H1 (cell line): Measurements from ENCODE around the gene NLRP1. TPM values are rescaled to one million over a fixed set of nuclear protein-coding genes. Genes with fewer than 3 reads are reported as not detected.

ENCODE experiments used
- CTCF ChIA-PET: fragments of 300-600 bp; sonication (Branson Sonifier 250); formaldehyde crosslinking; loops from one replicate; lab custom pipeline; 2021; ENCODE audit not compliant: partially characterized antibody; lab: Charles Lee
- POLR2A ChIA-PET: fragments of 300-600 bp; sonication (Branson Sonifier 250); formaldehyde crosslinking; loops from one replicate; lab custom pipeline; 2021; ENCODE audit warnings: inconsistent platforms; ENCODE audit not compliant: partially characterized antibody; lab: Charles Lee
- DNase-seq, 2 experiments: peaks; one replicate each; pipeline versions ENCODE4 v3.0.0 to v3.0.0-alpha.2; 2010 to 2022; ENCODE audit warnings: low spot score in 2 of 2, low read depth in 1 of 2, mixed read lengths in 1 of 2
- FAIRE-seq: peaks from 2 replicates; lab custom pipeline; 2011; peaks lifted over from hg19 to GRCh38; lab: Jason Lieb, UNC
- H2AFZ ChIP-seq: 2 replicates; pipeline ENCODE4 v1.8.1; 2012; ENCODE audit warnings: low read length, inconsistent platforms
- H2AK5ac ChIP-seq: 2 replicates; pipeline ENCODE4 v1.6.1; 2013; ENCODE audit warnings: low read depth, low read length
- H2BK120ac ChIP-seq: replicated peaks from 2 replicates; pipeline ENCODE3; 2013; ENCODE audit warnings: low read depth, low read length, inconsistent platforms
- H2BK12ac ChIP-seq: 2 replicates; pipeline ENCODE4 v1.6.1; 2013; ENCODE audit warnings: low read depth, low read length
- H2BK15ac ChIP-seq: 2 replicates; pipeline ENCODE4 v1.6.1; 2013; ENCODE audit warnings: low read length
- H2BK20ac ChIP-seq: 2 replicates; pipeline ENCODE4 v1.6.1; 2013; ENCODE audit warnings: low read length
- H2BK5ac ChIP-seq: 2 replicates; pipeline ENCODE4 v1.6.1; 2013; ENCODE audit warnings: low read depth, low read length
- H3K14ac ChIP-seq: 2 replicates; pipeline ENCODE4 v1.6.1; 2013; ENCODE audit warnings: inconsistent platforms; ENCODE audit not compliant: insufficient read length
- H3K18ac ChIP-seq: 2 replicates; pipeline ENCODE4 v1.6.1; 2013; ENCODE audit warnings: low read length; ENCODE audit errors: extremely low read depth
- H3K23ac ChIP-seq: 2 replicates; pipeline ENCODE4 v1.6.1; 2013; ENCODE audit warnings: inconsistent platforms; ENCODE audit not compliant: insufficient read length
- H3K23me2 ChIP-seq: 2 replicates; pipeline ENCODE4 v1.6.1; 2013; ENCODE audit warnings: low read depth, low read length
- H3K27ac ChIP-seq: 2 replicates; pipeline ENCODE4 v1.6.1; 2011; ENCODE audit warnings: low read depth, low read length, inconsistent platforms
- H3K27me3 ChIP-seq, 4 experiments: replicated peaks in 1 of 4; 1 replicate in 1 of 4; 2 replicates in 3 of 4; pipeline versions ENCODE4 v1.6.1 to v1.8.1; 2011 to 2013; ENCODE audit warnings: low read length in 3 of 4, mild to moderate bottlenecking in 3 of 4, inconsistent platforms in 2 of 4, mixed read lengths in 2 of 4, moderate library complexity in 1 of 4; ENCODE audit not compliant: control insufficient read depth in 3 of 4, insufficient read depth in 3 of 4; ENCODE audit errors: extremely low read depth in 1 of 4
- H3K36me3 ChIP-seq, 4 experiments: 2 replicates each; pipeline versions ENCODE4 v1.6.1 to v1.8.1; 2011 to 2013; ENCODE audit warnings: mild to moderate bottlenecking in 4 of 4, low read length in 3 of 4, moderate library complexity in 2 of 4, control low read depth in 1 of 4, inconsistent platforms in 1 of 4; ENCODE audit not compliant: insufficient read depth in 4 of 4, control insufficient read depth in 2 of 4
- H3K4ac ChIP-seq: replicated peaks from 2 replicates; pipeline ENCODE3; 2013; ENCODE audit warnings: low read length, low read depth, mixed read lengths, inconsistent platforms; ENCODE audit not compliant: insufficient read length
- H3K4me1 ChIP-seq, 4 experiments: replicated peaks in 1 of 4; 1 replicate in 1 of 4; 2 replicates in 3 of 4; pipeline versions ENCODE4 v1.6.1 to v1.8.1; 2011 to 2013; ENCODE audit warnings: low read length in 3 of 4, inconsistent platforms in 2 of 4, mixed read lengths in 1 of 4; ENCODE audit not compliant: insufficient read depth in 4 of 4, control insufficient read depth in 3 of 4
- H3K4me2 ChIP-seq, 2 experiments: 2 replicates each; pipeline versions ENCODE4 v1.6.1 to v1.8.1; 2011 to 2013; ENCODE audit warnings: low read depth in 2 of 2, low read length in 2 of 2, control low read depth in 1 of 2, inconsistent platforms in 1 of 2, mild to moderate bottlenecking in 1 of 2; ENCODE audit not compliant: insufficient read depth in 1 of 2
- H3K4me3 ChIP-seq, 4 experiments: fragments of 200-600, 300-600 bp in 1 of 4; sonication (generic), shearing (Covaris generic), sonication (Bioruptor Twin) in 1 of 4; 2 replicates each; pipeline versions ENCODE4 v1.5.1 to v1.8.1; 2011 to 2016; ENCODE audit warnings: low read length in 4 of 4, low read depth in 3 of 4, control low read depth in 2 of 4, inconsistent platforms in 2 of 4, mild to moderate bottlenecking in 2 of 4, mixed read lengths in 1 of 4, moderate library complexity in 1 of 4; ENCODE audit not compliant: insufficient read depth in 2 of 4; ENCODE audit errors: extremely low read depth in 1 of 4
- H3K56ac ChIP-seq: replicated peaks from 2 replicates; pipeline ENCODE3; 2013; ENCODE audit warnings: low read depth, mild to moderate bottlenecking, mixed read lengths, low read length, inconsistent platforms; ENCODE audit not compliant: insufficient read length
- H3K79me1 ChIP-seq: 2 replicates; pipeline ENCODE4 v1.6.1; 2013; ENCODE audit warnings: low read depth, low read length, control low read depth
- H3K79me2 ChIP-seq, 2 experiments: 2 replicates each; pipeline versions ENCODE4 v1.6.1 to v1.8.1; 2012 to 2013; ENCODE audit warnings: low read length in 2 of 2, mild to moderate bottlenecking in 2 of 2, inconsistent platforms in 1 of 2; ENCODE audit not compliant: insufficient read depth in 2 of 2, control insufficient read depth in 1 of 2
- H3K9ac ChIP-seq, 4 experiments: replicated peaks in 1 of 4; 1 replicate in 1 of 4; 2 replicates in 3 of 4; pipeline versions ENCODE4 v1.6.1 to v1.8.1; 2011 to 2013; ENCODE audit warnings: low read depth in 3 of 4, low read length in 3 of 4, control low read depth in 2 of 4, mild to moderate bottlenecking in 2 of 4, moderate library complexity in 2 of 4, inconsistent platforms in 1 of 4; ENCODE audit errors: extremely low read depth in 1 of 4
- H3K9me3 ChIP-seq, 2 experiments: 2 replicates each; pipeline versions ENCODE4 v1.6.1 to v1.8.1; 2012 to 2013; ENCODE audit warnings: mild to moderate bottlenecking in 2 of 2, moderate library complexity in 2 of 2, control low read depth in 1 of 2, inconsistent platforms in 1 of 2, low read depth in 1 of 2, low read length in 1 of 2, mixed read lengths in 1 of 2; ENCODE audit not compliant: insufficient read depth in 2 of 2
- H4K20me1 ChIP-seq, 2 experiments: replicated peaks in 1 of 2; 2 replicates each; pipeline versions ENCODE3 to v1.8.1; 2011 to 2013; ENCODE audit warnings: inconsistent platforms in 2 of 2, low read length in 2 of 2, mild to moderate bottlenecking in 1 of 2; ENCODE audit not compliant: insufficient read depth in 2 of 2, control insufficient read depth in 1 of 2
- H4K5ac ChIP-seq: 2 replicates; pipeline ENCODE4 v1.6.1; 2013; ENCODE audit warnings: low read length, low read depth, mixed read lengths, inconsistent platforms; ENCODE audit not compliant: insufficient read length
- H4K8ac ChIP-seq: 2 replicates; pipeline ENCODE4 v1.8.0; 2013; ENCODE audit warnings: mild to moderate bottlenecking, moderate library complexity, low read length, inconsistent platforms; ENCODE audit not compliant: insufficient read depth; ENCODE audit errors: extremely low read depth
- H4K91ac ChIP-seq: replicated peaks from 2 replicates; pipeline ENCODE3; 2013; ENCODE audit warnings: low read length, mixed read lengths, inconsistent platforms; ENCODE audit not compliant: insufficient read length
- GTF2F1 ChIP-seq: IDR thresholded peaks from 2 replicates; pipeline ENCODE4 v1.6.1; 2012; ENCODE audit warnings: low read depth, low read length, improper control_type of control experiment, borderline replicate concordance
- KDM4A ChIP-seq: IDR thresholded peaks from one replicate; pipeline ENCODE4 v1.7.1; 2012; ENCODE audit warnings: low read depth, mild to moderate bottlenecking, moderate library complexity, low read length, inconsistent platforms; ENCODE audit not compliant: severe bottlenecking
- RBBP5 ChIP-seq: IDR thresholded peaks from 2 replicates; pipeline ENCODE4 v1.7.1; 2012; ENCODE audit warnings: low read depth, mild to moderate bottlenecking, inconsistent platforms, low read length, moderate library complexity, borderline replicate concordance
- RNF2 ChIP-seq: fragments of 200-900, 300-1000 bp; sonication (generic); IDR thresholded peaks from 2 replicates; pipeline ENCODE4 v1.7.1; 2016; ENCODE audit warnings: borderline replicate concordance, low read depth, mild to moderate bottlenecking, antibody characterized with exemption, low read length; ENCODE audit not compliant: poor library complexity, severe bottlenecking; ENCODE audit errors: missing control alignments
- SAP30 ChIP-seq: fragments of 300-600 bp; sonication (generic); IDR thresholded peaks from 2 replicates; pipeline ENCODE4 v1.7.1; 2012; ENCODE audit warnings: low read length, moderate library complexity, mild to moderate bottlenecking, inconsistent platforms; ENCODE audit not compliant: insufficient read depth, insufficient replicate concordance
- SP1 ChIP-seq: IDR thresholded peaks from 2 replicates; pipeline ENCODE4 v1.6.1; 2011; ENCODE audit warnings: low read depth, low read length
- TEAD4 ChIP-seq: IDR thresholded peaks from 2 replicates; pipeline ENCODE4 v1.6.1; 2012; ENCODE audit warnings: low read depth, low read length, inconsistent platforms, mixed read lengths
- ZNF274 ChIP-seq: IDR thresholded peaks from 2 replicates; pipeline ENCODE4 v1.7.0; 2012; ENCODE audit warnings: low read length, borderline replicate concordance; ENCODE audit errors: extremely low read depth
- WGBS, 2 experiments: shearing (Covaris generic) in 1 of 2; methylation state at CpG; one replicate each; pipeline versions ENCODE4 v1.1.6 to v1.1.7; 2013 to 2015; ENCODE audit warnings: low lambda C conversion rate in 2 of 2, mixed read lengths in 2 of 2, inconsistent platforms in 1 of 2, low coverage in 1 of 2, missing lambda C conversion rate in 1 of 2; ENCODE audit not compliant: insufficient replicate concordance in 2 of 2, insufficient coverage in 1 of 2, insufficient read length in 1 of 2; ENCODE audit errors: extremely low coverage in 1 of 2, missing lambda C conversion rate in 1 of 2; 5-methylcytosine and 5-hydroxymethylcytosine counted together
- polyA plus RNA-seq, 7 experiments: library from polyadenylated mRNA; depleted of rRNA in 3 of 7; stranded (reverse) in 5 of 7; unstranded in 2 of 7; fragments of >200 nt in 5 of 7; fragments of 200-250 nt in 2 of 7; gene quantifications; 1 replicate in 5 of 7; 2 replicates in 1 of 7; 4 replicates in 1 of 7; pipeline versions ENCODE4 v1.2.1 to v1.2.3, GENCODE V29; 2011 to 2013; ENCODE audit warnings: missing spikeins in 2 of 7, mixed read lengths in 2 of 7
- total RNA-seq: library from RNA; stranded (reverse); fragmentation: NEBNext Ultra II Directional; extraction: Animal tissue kit (Norgen Biotek cat#: 25700); gene quantifications from 2 replicates; pipeline ENCODE4 v1.2.1, GENCODE V29; 2021
- TF ChIP-seq, protein P1 (sequence below), 3 experiments: IDR thresholded peaks; 1 replicate in 2 of 3; 2 replicates in 1 of 3; pipeline versions ENCODE4 v1.5.1 to v1.6.1; 2011; ENCODE audit warnings: low read length in 3 of 3, mild to moderate bottlenecking in 3 of 3, inconsistent platforms in 2 of 3, low read depth in 1 of 3, moderate library complexity in 1 of 3; ENCODE audit not compliant: insufficient read depth in 1 of 3; ENCODE audit errors: control extremely low read depth in 1 of 3

NLRP1 gene
- total and polyA plus RNA-seq, 2 of the 8 experiments (the other 6 are each of a cell fraction or from before 2014, with no cell fraction given), result 8.6 to 10.4 TPM

DNA sequence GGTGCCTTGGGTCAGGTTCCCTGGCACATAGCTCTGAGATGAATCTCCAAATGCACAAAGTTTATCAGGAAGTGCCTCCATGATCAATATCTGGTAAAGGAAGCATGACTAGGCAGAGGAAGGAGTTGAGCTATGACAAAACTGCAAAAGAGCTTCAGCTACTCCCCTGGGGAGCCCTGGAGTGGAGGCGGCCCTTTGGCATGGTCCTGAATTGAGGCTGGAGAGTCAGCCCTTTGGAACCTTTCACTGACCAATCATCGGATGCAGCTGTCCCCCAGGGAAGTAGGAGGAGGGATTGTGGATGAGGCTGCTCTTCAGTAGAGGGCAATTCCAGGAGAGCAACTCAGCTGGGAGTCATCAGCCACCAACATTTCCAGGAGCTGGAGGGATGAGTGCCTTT, 46.1 kb upstream of the NLRP1 start:
- Histone ChIP-seq H2BK120ac (no peak overlapping the region), H2BK15ac (no peak overlapping the region), H2AK5ac (no peak overlapping the region), H3K4ac (no peak overlapping the region), H4K20me1 (no peaks in the 10 kb centered on the region), H3K27me3 (no peaks in the 10 kb centered on the region), H3K9ac (no peak overlapping the region), H4K91ac (no peak overlapping the region), H3K9me3 (no peaks in the 10 kb centered on the region), H2BK12ac (no peak overlapping the region), H3K79me2 (no peaks in the 10 kb centered on the region), H3K4me3 (no peak overlapping the region), H3K27ac (no peak overlapping the region), H3K79me1 (no peaks in the 10 kb centered on the region), H4K5ac (no peak overlapping the region), H2BK5ac (no peak overlapping the region), H3K4me1 (no peaks in the 10 kb centered on the region), H3K23me2 (no peaks in the 10 kb centered on the region), H3K14ac (no peak overlapping the region), H4K8ac (no peak overlapping the region), H3K56ac (no peak overlapping the region), H3K4me2 (no peak overlapping the region), H3K36me3 (no peaks in the 10 kb centered on the region), H2BK20ac (no peak overlapping the region), H3K23ac (no peak overlapping the region), H3K18ac (no peak overlapping the region), H2AFZ (no peak overlapping the region)
- no peak for FAIRE-seq
- 85% methylated on average over 2 of the region's 2 CpGs; no CpG with 5 or more reads in 1 of the 2 experiments for WGBS, 2 experiments
- ChIA-PET POLR2A (no interaction called here), CTCF (interaction anchor here (0.8 to 3.4 kb wide), 6 partner anchors 10 to 72 kb away, joined by 3 to 11 read pairs (median 4); no protein-coding TSS in a partner anchor)
- no peak for DNase-seq
- TF ChIP-seq TEAD4 (no peak), GTF2F1 (no peak), RBBP5 (no peak), SAP30 (no peak), RNF2 (no peak), KDM4A (no peak), ZNF274 (no peak), SP1 (no peak)
- TF ChIP-seq, protein P1, sequence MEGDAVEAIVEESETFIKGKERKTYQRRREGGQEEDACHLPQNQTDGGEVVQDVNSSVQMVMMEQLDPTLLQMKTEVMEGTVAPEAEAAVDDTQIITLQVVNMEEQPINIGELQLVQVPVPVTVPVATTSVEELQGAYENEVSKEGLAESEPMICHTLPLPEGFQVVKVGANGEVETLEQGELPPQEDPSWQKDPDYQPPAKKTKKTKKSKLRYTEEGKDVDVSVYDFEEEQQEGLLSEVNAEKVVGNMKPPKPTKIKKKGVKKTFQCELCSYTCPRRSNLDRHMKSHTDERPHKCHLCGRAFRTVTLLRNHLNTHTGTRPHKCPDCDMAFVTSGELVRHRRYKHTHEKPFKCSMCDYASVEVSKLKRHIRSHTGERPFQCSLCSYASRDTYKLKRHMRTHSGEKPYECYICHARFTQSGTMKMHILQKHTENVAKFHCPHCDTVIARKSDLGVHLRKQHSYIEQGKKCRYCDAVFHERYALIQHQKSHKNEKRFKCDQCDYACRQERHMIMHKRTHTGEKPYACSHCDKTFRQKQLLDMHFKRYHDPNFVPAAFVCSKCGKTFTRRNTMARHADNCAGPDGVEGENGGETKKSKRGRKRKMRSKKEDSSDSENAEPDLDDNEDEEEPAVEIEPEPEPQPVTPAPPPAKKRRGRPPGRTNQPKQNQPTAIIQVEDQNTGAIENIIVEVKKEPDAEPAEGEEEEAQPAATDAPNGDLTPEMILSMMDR (IDR thresholded peaks at IDR 0.05; ENCODE audit: control extremely low read depth in 1 of 3, insufficient read depth in 1 of 3, low read depth in 1 of 3, low read length in 3 of 3), result no peak
